Measurements from ENCODE around the gene SMOC1.
A peak's percentile ranks its signal among the peaks of the same experiment; 100 is the strongest.

The SMOC1 gene

GRCh38 chr14:69850086-69850735 lies 29.0 kb upstream of the SMOC1 start:
- Histone ChIP-seq H3K9ac (ENCODE audit: low read depth, low read length) (no peak overlapping the region), H3K4me3 (ENCODE audit: low read length) (peak overlapping the region; percentile 54), H3K4me2 (ENCODE audit: low read length) (peak overlapping the region; percentile 65), H3K9me3 (replicated peaks; ENCODE audit: low read length) (no peaks in the 10 kb centered on the region), H3K27me3 (ENCODE audit: control insufficient read depth, insufficient read depth, low read length) (peaks cover 53% of the 10 kb centered on the region), H3K36me3 (ENCODE audit: insufficient read depth, low read length) (no peaks in the 10 kb centered on the region), H3K4me1 (ENCODE audit: control insufficient read depth, insufficient read depth, low read length) (no peaks in the 10 kb centered on the region)

DNA sequence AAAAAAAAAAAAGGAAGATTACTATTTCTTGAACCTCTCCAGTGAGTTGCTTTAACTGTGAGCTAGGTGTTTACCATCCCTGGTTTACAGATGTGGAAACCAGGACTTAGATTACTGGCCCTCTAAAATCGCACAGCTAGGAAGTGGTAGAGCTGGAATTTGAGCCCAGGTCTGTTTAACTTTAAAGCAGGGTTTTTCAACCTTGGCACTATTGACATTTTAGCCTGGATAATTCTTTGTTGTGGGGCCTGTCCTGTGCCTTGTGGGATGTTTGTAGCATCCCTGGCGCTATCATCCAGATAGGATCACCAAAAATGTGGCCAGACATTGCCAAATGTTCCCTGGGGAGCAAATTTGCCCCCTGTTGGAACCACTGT lies 28.5 kb upstream of the SMOC1 start:
- H3K4me2 ChIP-seq (ENCODE audit: low read length) = peak overlapping the region; percentile 65
- H3K9me3 ChIP-seq (replicated peaks; ENCODE audit: low read length) = no peaks in the 10 kb centered on the region
- no peaks in the 10 kb centered on the region for H3K4me1 ChIP-seq (ENCODE audit: control insufficient read depth, insufficient read depth, low read length)
- peaks cover 56% of the 10 kb centered on the region for H3K27me3 ChIP-seq (ENCODE audit: control insufficient read depth, insufficient read depth, low read length)
- H3K9ac ChIP-seq (ENCODE audit: low read depth, low read length) = no peak overlapping the region
- H3K36me3 ChIP-seq (ENCODE audit: insufficient read depth, low read length) = no peaks in the 10 kb centered on the region
- H3K4me3 ChIP-seq (ENCODE audit: low read length) = no peak overlapping the region

DNA sequence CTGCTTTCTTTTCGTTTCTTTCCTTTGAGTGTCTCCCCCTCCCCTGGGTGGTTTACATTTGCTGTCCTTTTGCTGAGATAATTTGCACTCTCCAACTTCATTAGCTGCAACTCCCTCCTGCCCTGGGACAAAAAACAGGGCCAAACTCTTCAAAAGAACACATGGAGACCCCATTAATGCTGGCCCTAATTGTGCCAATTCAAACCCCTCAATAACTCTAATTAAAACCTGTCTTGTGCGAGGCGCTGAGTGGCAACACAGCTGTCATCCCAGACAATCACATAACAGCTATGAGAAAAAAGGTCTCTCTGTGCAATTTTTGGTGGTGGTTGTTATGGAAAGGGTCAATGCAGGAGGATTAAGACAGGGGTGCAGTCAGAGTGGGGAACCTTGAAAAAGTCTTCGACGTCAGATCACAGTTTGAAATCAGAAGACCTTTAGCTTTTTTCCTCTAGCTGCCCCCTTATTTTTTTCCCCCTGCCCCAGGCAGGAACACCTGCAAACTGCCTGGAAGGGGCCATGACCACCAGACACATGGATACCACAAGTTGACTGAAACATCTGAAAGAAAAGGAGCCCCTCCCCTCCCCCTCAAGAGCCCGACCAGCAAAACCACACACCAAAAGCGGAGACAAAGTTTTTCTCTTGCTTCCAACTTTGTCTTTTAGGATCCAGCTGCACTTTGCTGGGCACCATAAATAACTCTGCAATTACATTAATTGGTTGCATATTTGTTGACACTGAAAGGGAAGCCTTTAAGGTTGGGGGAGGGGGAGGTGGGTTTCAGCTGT lies 26.5 kb upstream of the SMOC1 start:
- no peaks in the 10 kb centered on the region for H3K9me3 ChIP-seq (replicated peaks; ENCODE audit: low read length)
- H3K36me3 ChIP-seq (ENCODE audit: insufficient read depth, low read length) = no peaks in the 10 kb centered on the region
- no peaks in the 10 kb centered on the region for H3K4me1 ChIP-seq (ENCODE audit: control insufficient read depth, insufficient read depth, low read length)

DNA sequence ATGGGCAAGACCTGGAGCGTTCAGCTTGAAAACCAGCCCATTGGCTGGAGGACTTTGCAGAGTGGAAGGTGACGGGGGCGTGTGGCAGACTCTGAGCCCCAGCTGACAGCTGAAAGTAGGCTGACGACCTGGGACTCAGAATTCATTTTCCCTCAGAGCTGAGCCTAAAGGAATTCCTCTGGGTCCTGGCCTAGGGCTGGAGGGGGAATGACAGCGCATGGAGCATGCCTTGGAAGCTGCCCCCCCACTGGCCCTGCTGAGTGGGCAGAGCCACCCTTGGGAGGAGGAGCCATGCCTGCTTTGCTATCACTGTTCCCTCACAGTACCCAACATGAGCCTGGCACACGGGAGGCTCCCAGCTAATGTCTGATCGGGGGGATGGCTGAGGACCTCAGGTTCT lies 25.4 kb upstream of the SMOC1 start:
- Histone ChIP-seq H3K9ac (ENCODE audit: low read depth, low read length) (no peak overlapping the region), H3K4me1 (ENCODE audit: control insufficient read depth, insufficient read depth, low read length) (no peaks in the 10 kb centered on the region), H3K27me3 (ENCODE audit: control insufficient read depth, insufficient read depth, low read length) (peaks cover 52% of the 10 kb centered on the region), H3K9me3 (replicated peaks; ENCODE audit: low read length) (no peaks in the 10 kb centered on the region), H3K36me3 (ENCODE audit: insufficient read depth, low read length) (no peaks in the 10 kb centered on the region), H3K4me3 (ENCODE audit: low read length) (no peak overlapping the region), H3K4me2 (ENCODE audit: low read length) (no peak overlapping the region)

More for the DNA sequence above, 26.5 kb upstream of the SMOC1 start:
- peaks cover 61% of the 10 kb centered on the region for H3K27me3 ChIP-seq (ENCODE audit: control insufficient read depth, insufficient read depth, low read length)
- no peak overlapping the region for H3K4me2 ChIP-seq (ENCODE audit: low read length)
- no peak overlapping the region for H3K9ac ChIP-seq (ENCODE audit: low read depth, low read length)
- no peak overlapping the region for H3K4me3 ChIP-seq (ENCODE audit: low read length)

GRCh38 chr14:69854598-69854997 lies 24.6 kb upstream of the SMOC1 start:
- Histone ChIP-seq H3K4me2 (ENCODE audit: low read length) (no peak overlapping the region), H3K27me3 (ENCODE audit: control insufficient read depth, insufficient read depth, low read length) (peaks cover 44% of the 10 kb centered on the region), H3K4me3 (ENCODE audit: low read length) (no peak overlapping the region), H3K9me3 (replicated peaks; ENCODE audit: low read length) (no peaks in the 10 kb centered on the region), H3K9ac (ENCODE audit: low read depth, low read length) (no peak overlapping the region), H3K4me1 (ENCODE audit: control insufficient read depth, insufficient read depth, low read length) (no peaks in the 10 kb centered on the region), H3K36me3 (ENCODE audit: insufficient read depth, low read length) (no peaks in the 10 kb centered on the region)

- no peaks in the 10 kb centered on the region for H3K9me3 ChIP-seq (replicated peaks; ENCODE audit: low read length)
- H3K4me2 ChIP-seq (ENCODE audit: low read length) = no peak overlapping the region
- no peak overlapping the region for H3K9ac ChIP-seq (ENCODE audit: low read depth, low read length)
- H3K4me1 ChIP-seq (ENCODE audit: control insufficient read depth, insufficient read depth, low read length) = no peaks in the 10 kb centered on the region
- H3K4me3 ChIP-seq (ENCODE audit: low read length) = no peak overlapping the region
- no peaks in the 10 kb centered on the region for H3K36me3 ChIP-seq (ENCODE audit: insufficient read depth, low read length)
- H3K27me3 ChIP-seq (ENCODE audit: control insufficient read depth, insufficient read depth, low read length) = peaks cover 47% of the 10 kb centered on the region
These were observed 23.9 kb upstream of the SMOC1 start for GRCh38 chr14:69855180-69855832.

- Histone ChIP-seq H3K4me2 (ENCODE audit: low read length) (no peak overlapping the region), H3K9ac (ENCODE audit: low read depth, low read length) (no peak overlapping the region), H3K9me3 (replicated peaks; ENCODE audit: low read length) (no peaks in the 10 kb centered on the region), H3K4me3 (ENCODE audit: low read length) (no peak overlapping the region), H3K27me3 (ENCODE audit: control insufficient read depth, insufficient read depth, low read length) (peaks cover 37% of the 10 kb centered on the region), H3K36me3 (ENCODE audit: insufficient read depth, low read length) (no peaks in the 10 kb centered on the region), H3K4me1 (ENCODE audit: control insufficient read depth, insufficient read depth, low read length) (no peaks in the 10 kb centered on the region)
These were observed 20.4 kb upstream of the SMOC1 start for GRCh38 chr14:69858801-69859200.

DNA sequence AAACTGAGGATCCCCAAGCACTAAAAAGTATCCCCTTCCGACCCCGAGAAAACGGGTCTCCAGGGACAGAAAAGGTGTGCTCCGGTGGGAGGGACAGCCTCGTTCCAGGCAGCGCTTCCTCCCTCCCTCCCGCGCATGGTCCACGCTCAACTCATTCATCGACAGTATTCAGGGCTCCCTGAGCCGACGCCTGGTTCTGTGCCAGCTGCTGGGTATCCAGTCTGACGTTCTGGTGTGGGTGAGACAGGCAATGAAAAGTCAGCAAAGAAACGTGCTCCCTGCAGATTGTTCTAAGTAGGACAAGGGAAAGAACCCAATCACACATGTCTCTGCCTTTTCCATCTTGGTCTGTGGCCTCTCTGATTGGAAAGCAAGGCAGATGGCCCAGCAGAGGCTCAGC lies 19.6 kb upstream of the SMOC1 start:
- H3K4me3 ChIP-seq (ENCODE audit: low read length) = no peak overlapping the region
- H3K9ac ChIP-seq (ENCODE audit: low read depth, low read length) = no peak overlapping the region
- H3K4me1 ChIP-seq (ENCODE audit: control insufficient read depth, insufficient read depth, low read length) = no peaks in the 10 kb centered on the region
- no peak overlapping the region for H3K4me2 ChIP-seq (ENCODE audit: low read length)
- no peaks in the 10 kb centered on the region for H3K36me3 ChIP-seq (ENCODE audit: insufficient read depth, low read length)
- H3K9me3 ChIP-seq (replicated peaks; ENCODE audit: low read length) = no peaks in the 10 kb centered on the region
- peaks cover 36% of the 10 kb centered on the region for H3K27me3 ChIP-seq (ENCODE audit: control insufficient read depth, insufficient read depth, low read length)

- H3K27me3 ChIP-seq (ENCODE audit: control insufficient read depth, insufficient read depth, low read length) = peaks cover 30% of the 10 kb centered on the region
- H3K4me1 ChIP-seq (ENCODE audit: control insufficient read depth, insufficient read depth, low read length) = no peaks in the 10 kb centered on the region
- no peaks in the 10 kb centered on the region for H3K9me3 ChIP-seq (replicated peaks; ENCODE audit: low read length)
- no peak overlapping the region for H3K4me3 ChIP-seq (ENCODE audit: low read length)
- H3K4me2 ChIP-seq (ENCODE audit: low read length) = no peak overlapping the region
- no peaks in the 10 kb centered on the region for H3K36me3 ChIP-seq (ENCODE audit: insufficient read depth, low read length)
- no peak overlapping the region for H3K9ac ChIP-seq (ENCODE audit: low read depth, low read length)
These were observed 19.0 kb upstream of the SMOC1 start for GRCh38 chr14:69860221-69860620.

DNA sequence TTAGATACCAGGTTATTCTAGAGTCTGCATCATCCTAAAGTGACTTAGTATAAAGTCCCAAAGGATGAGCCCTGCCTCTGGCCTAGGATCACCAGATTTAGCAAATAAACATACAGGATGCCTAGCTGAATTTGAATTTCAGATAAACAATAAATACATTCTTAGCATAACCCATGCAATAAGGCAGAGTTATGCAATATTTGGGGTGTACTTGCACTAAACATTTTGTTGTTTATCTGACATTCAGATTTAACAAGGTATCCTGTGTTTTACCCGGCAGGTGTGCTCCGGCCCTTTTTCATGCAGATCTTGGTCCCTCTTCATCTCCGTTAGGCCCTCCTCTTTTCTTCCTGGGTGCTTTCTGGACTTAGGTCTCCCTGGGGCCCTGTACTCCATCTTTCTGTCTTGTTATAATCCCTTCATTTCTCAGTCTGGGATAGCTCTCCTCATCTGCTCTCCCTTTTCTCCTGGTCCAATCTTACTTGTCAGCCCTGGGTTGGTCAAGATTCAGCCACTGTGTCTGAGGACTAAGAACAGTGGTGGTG lies 18.1 kb upstream of the SMOC1 start:
- H3K9ac ChIP-seq (ENCODE audit: low read depth, low read length) = no peak overlapping the region
- H3K4me2 ChIP-seq (ENCODE audit: low read length) = no peak overlapping the region
- no peak overlapping the region for H3K4me3 ChIP-seq (ENCODE audit: low read length)
- no peaks in the 10 kb centered on the region for H3K4me1 ChIP-seq (ENCODE audit: control insufficient read depth, insufficient read depth, low read length)
- no peaks in the 10 kb centered on the region for H3K9me3 ChIP-seq (replicated peaks; ENCODE audit: low read length)
- H3K27me3 ChIP-seq (ENCODE audit: control insufficient read depth, insufficient read depth, low read length) = peaks cover 28% of the 10 kb centered on the region
- H3K36me3 ChIP-seq (ENCODE audit: insufficient read depth, low read length) = no peaks in the 10 kb centered on the region

DNA sequence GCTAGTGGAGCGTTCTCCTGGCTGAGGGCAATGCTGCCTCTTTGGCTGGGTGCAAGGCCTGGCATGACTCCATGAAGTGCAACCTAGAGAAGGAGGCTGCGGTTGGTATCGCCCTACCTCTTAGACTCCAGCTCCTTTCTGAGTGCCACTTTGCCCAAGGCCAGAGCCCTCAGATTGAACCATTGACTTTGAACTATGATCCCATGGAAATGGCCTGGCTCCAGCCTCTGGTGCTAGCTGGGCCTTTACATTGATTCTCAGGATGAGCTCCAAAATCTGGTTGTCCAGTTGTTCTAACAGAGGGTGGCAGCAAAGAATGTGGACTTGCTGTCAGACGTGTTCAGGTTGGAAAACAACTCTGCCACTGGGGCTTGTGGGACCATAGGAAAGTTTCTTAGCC lies 16.1 kb upstream of the SMOC1 start:
- no peak overlapping the region for H3K9ac ChIP-seq (ENCODE audit: low read depth, low read length)
- H3K4me3 ChIP-seq (ENCODE audit: low read length) = no peak overlapping the region
- peaks cover 23% of the 10 kb centered on the region for H3K27me3 ChIP-seq (ENCODE audit: control insufficient read depth, insufficient read depth, low read length)
- H3K9me3 ChIP-seq (replicated peaks; ENCODE audit: low read length) = no peaks in the 10 kb centered on the region
- H3K36me3 ChIP-seq (ENCODE audit: insufficient read depth, low read length) = no peaks in the 10 kb centered on the region
- H3K4me2 ChIP-seq (ENCODE audit: low read length) = no peak overlapping the region
- H3K4me1 ChIP-seq (ENCODE audit: control insufficient read depth, insufficient read depth, low read length) = no peaks in the 10 kb centered on the region

All from skeletal muscle satellite cell (primary cell).